LHCN-M2 (cell line): Measurements from ENCODE around the gene FRMPD1. TPM values are rescaled to one million over a fixed set of nuclear protein-coding genes. Genes with fewer than 3 reads are reported as not detected.
A peak's percentile ranks its signal among the peaks of the same experiment; 100 is the strongest.

Source experiments
- DNase-seq: peaks from one replicate; pipeline ENCODE4 v3.0.0-alpha.2; 2012; ENCODE audit warnings: low read depth
- total RNA-seq: library from RNA; depleted of rRNA; stranded (reverse); fragments of >200 nt; gene quantifications from 2 replicates; pipeline ENCODE4 v1.2.3, GENCODE V29; 2014; rRNA removed

The FRMPD1 gene
- total RNA-seq, 1 experiment from 2014 or later: 1.1 TPM

GRCh38 chr9:37778534-37778933 is 127.8 kb downstream of the FRMPD1 start:
- no peak for DNase-seq

GRCh38 chr9:37784291-37784615 is 133.5 kb downstream of the FRMPD1 start:
- DNase-seq: peak; percentile 14

- DNase-seq: peak; percentile 89
Observed at GRCh38 chr9:37784616-37785483, 134.1 kb downstream of the FRMPD1 start, which contains the start of gene EXOSC3. Gene EXOSC3 (minus strand): TSS chr9:37785064. CDS start chr9:37785044, 20 bp downstream.

DNA sequence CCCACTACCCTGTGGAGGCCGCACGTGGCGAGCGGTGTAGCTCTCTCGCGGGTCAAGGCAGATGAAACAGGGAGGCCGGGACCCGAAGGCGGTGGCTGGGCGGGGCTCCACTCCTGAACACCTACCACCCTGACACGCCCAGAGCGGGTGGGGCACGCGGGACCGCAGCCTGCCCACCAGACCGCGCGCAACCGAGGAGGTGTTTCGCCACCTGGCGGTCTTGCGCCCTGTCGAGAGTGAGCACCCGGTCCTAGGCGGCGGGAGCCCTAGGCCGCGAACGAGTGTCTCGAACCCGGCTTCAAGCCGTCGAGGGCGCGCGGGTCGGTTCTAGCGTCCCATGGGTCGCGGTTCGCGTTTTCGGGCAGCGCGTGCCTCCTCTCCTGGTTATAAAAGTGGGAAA is 136.3 kb downstream of the FRMPD1 start:
- no peak for DNase-seq

GRCh38 chr9:37788332-37788731 is 137.6 kb downstream of the FRMPD1 start:
- no peak for DNase-seq

GRCh38 chr9:37790096-37790495 is 139.3 kb downstream of the FRMPD1 start:
- DNase-seq: no peak

GRCh38 chr9:37792122-37792521 is 141.4 kb downstream of the FRMPD1 start:
- DNase-seq: no peak

- DNase-seq: no peak
Observed at GRCh38 chr9:37796232-37796631, 145.5 kb downstream of the FRMPD1 start.

Other genes starting within 250 kb of the FRMPD1 start
- 195 and 217 TPM in 2 replicates for gene GRHPR, start 228.3 kb upstream of the FRMPD1 start, total RNA-seq
- gene ZBTB5, start 185.5 kb upstream of the FRMPD1 start, total RNA-seq: 6.7 and 6.9 TPM in 2 replicates
- 31.7 and 32.8 TPM in 2 replicates for gene POLR1E, start 165.0 kb upstream of the FRMPD1 start, total RNA-seq
- 22.8 and 34.1 TPM in 2 replicates for gene FBXO10, start 74.6 kb upstream of the FRMPD1 start, total RNA-seq
- 167 and 190 TPM in 2 replicates for gene TOMM5, start 58.4 kb upstream of the FRMPD1 start, total RNA-seq
- 1.2 and 2.0 TPM in 2 replicates for gene TRMT10B, start 102.9 kb downstream of the FRMPD1 start, total RNA-seq
- 49.3 and 52.8 TPM in 2 replicates for gene EXOSC3, start 134.1 kb downstream of the FRMPD1 start, total RNA-seq
- 16.9 and 17.3 TPM in 2 replicates for gene DCAF10, start 149.8 kb downstream of the FRMPD1 start, total RNA-seq